Endothelial cell of umbilical vein (primary cell): Measurements from ENCODE around the gene OR8H3.

Experiments used
- FOS ChIP-seq: IDR thresholded peaks from 2 replicates; pipeline ENCODE4 v1.6.1; 2011; ENCODE audit warnings: mild to moderate bottlenecking, low read length, moderate library complexity, borderline replicate concordance; ENCODE audit not compliant: insufficient read depth
- GATA2 ChIP-seq: IDR thresholded peaks from 2 replicates; pipeline ENCODE4 v1.7.0; 2011; ENCODE audit warnings: low read depth, mild to moderate bottlenecking, moderate library complexity, mixed read lengths, low read length; ENCODE audit not compliant: insufficient read length, insufficient read depth
- MAX ChIP-seq: IDR thresholded peaks from 2 replicates; pipeline ENCODE4 v1.6.1; 2011; ENCODE audit not compliant: insufficient read depth, insufficient read length
- POLR2A ChIP-seq: IDR thresholded peaks from 2 replicates; pipeline ENCODE4 v1.6.1; 2012; ENCODE audit warnings: low read depth, mild to moderate bottlenecking, control low read depth, low read length
- POLR2AphosphoS5 ChIP-seq: IDR thresholded peaks from 2 replicates; pipeline ENCODE4 v1.6.1; 2012; ENCODE audit warnings: low read depth, mild to moderate bottlenecking, control low read depth, low read length, moderate library complexity; ENCODE audit not compliant: insufficient read depth
- TF ChIP-seq, protein P1 (sequence below), 2 donors: IDR thresholded peaks; 1 replicate in 1 of 2; 2 replicates in 1 of 2; pipeline ENCODE4 v1.5.1; 2011; ENCODE audit warnings: low read length in 2 of 2, mild to moderate bottlenecking in 2 of 2, moderate library complexity in 2 of 2, control low read depth in 1 of 2, inconsistent platforms in 1 of 2, low read depth in 1 of 2; ENCODE audit not compliant: insufficient read depth in 1 of 2; ENCODE audit errors: extremely low read depth in 1 of 2

DNA sequence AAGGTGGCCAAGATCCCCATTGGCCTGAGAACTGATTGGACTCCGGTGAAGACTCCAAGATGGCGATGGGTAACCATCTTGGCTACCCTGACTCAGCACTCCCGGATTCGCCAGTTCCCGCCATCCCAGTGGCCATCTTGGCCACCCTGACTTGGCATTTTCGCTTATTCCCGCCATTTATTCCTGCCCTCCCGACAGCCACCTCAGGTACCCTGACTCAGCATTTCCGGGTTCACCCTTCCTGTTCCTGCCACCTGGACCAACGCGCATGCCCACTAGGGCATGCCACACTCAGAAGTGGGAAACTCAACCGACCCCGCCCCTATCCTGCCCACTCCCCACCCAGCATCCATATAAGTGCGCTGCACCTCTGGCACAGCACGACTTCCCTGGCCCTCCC lies 30.2 kb downstream of the OR8H3 start:
- TF ChIP-seq, protein P1, sequence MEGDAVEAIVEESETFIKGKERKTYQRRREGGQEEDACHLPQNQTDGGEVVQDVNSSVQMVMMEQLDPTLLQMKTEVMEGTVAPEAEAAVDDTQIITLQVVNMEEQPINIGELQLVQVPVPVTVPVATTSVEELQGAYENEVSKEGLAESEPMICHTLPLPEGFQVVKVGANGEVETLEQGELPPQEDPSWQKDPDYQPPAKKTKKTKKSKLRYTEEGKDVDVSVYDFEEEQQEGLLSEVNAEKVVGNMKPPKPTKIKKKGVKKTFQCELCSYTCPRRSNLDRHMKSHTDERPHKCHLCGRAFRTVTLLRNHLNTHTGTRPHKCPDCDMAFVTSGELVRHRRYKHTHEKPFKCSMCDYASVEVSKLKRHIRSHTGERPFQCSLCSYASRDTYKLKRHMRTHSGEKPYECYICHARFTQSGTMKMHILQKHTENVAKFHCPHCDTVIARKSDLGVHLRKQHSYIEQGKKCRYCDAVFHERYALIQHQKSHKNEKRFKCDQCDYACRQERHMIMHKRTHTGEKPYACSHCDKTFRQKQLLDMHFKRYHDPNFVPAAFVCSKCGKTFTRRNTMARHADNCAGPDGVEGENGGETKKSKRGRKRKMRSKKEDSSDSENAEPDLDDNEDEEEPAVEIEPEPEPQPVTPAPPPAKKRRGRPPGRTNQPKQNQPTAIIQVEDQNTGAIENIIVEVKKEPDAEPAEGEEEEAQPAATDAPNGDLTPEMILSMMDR (IDR thresholded peaks at IDR 0.05; ENCODE audit: extremely low read depth in 1 of 2, insufficient read depth in 1 of 2, low read depth in 1 of 2, low read length in 2 of 2) = no peak
- no peak for TF ChIP-seq FOS
- TF ChIP-seq POLR2A = no peak
- no peak for TF ChIP-seq GATA2
- no peak for TF ChIP-seq POLR2AphosphoS5
- no peak for TF ChIP-seq MAX
